T1000 (cell line): ENCODE measurements around the gene SLC39A1.
"Not testable (repeated sequence)": the region's sequence is repeated elsewhere in the genome, so short reads cannot be mapped to it uniquely, and the experiment has no call there.

Source experiments
- DNase-seq: peaks from one replicate; lab custom pipeline; 2025; ENCODE audit warnings: mixed read lengths; lab: John Stamatoyannopoulos, UW

The SLC39A1 gene

GRCh38 chr1:153929426-153929825 is 33.9 kb downstream of the SLC39A1 start:
- DNase-seq = no peak

- no peak for DNase-seq
Measured at GRCh38 chr1:153928791-153929341, 34.5 kb downstream of the SLC39A1 start.

- no peak for DNase-seq
Measured at GRCh38 chr1:153928245-153928644, 35.1 kb downstream of the SLC39A1 start.

- no peak for DNase-seq
Measured at GRCh38 chr1:153926405-153926804, 36.9 kb downstream of the SLC39A1 start.

GRCh38 chr1:153922972-153923925 is 40.1 kb downstream of the SLC39A1 start, which contains the start of gene GATAD2B:
Gene GATAD2B (minus strand): TSS chr1:153922972. CDS start chr1:153828347, 94,625 bp downstream.
- DNase-seq = peak; percentile 97

- DNase-seq = no peak
Measured at GRCh38 chr1:153922076-153922971, 41.0 kb downstream of the SLC39A1 start.

GRCh38 chr1:153921803-153922075 is 41.6 kb downstream of the SLC39A1 start:
- DNase-seq = no peak

GRCh38 chr1:153921080-153921802 is 42.1 kb downstream of the SLC39A1 start:
- no peak for DNase-seq

GRCh38 chr1:153919876-153920852 is 43.2 kb downstream of the SLC39A1 start:
- DNase-seq = no peak

GRCh38 chr1:153916297-153916696 is 47.0 kb downstream of the SLC39A1 start:
- DNase-seq = no peak

- DNase-seq = no peak
Measured at GRCh38 chr1:153912349-153912748, 51.0 kb downstream of the SLC39A1 start.

- not testable (repeated sequence) for DNase-seq
Measured at GRCh38 chr1:153910560-153910959, 52.8 kb downstream of the SLC39A1 start.
